ENCODE data around the gene RFFL. TPM values are rescaled to one million over a fixed set of nuclear protein-coding genes. Genes with fewer than 3 reads are reported as not detected.
"Not testable (repeated sequence)": the region's sequence is repeated elsewhere in the genome, so short reads cannot be mapped to it uniquely, and the experiment has no call there.

Gene RFFL
- total RNA-seq, 1 experiment from 2014 or later, result 29.2 TPM

GRCh38 chr17:35095741-35096140, 32.2 kb upstream of the RFFL start:
- Mint-ChIP-seq H3K9me3 (ENCODE audit: low read depth, unreplicated experiment) (no peaks in the 10 kb centered on the region), H3K4me1 (ENCODE audit: low read depth, unreplicated experiment) (no peaks in the 10 kb centered on the region), H3K27ac (ENCODE audit: unreplicated experiment) (no peak overlapping the region), H3K36me3 (ENCODE audit: insufficient read depth, unreplicated experiment) (no peaks in the 10 kb centered on the region), H3K4me3 (ENCODE audit: low read depth, unreplicated experiment) (no peak overlapping the region), H3K27me3 (ENCODE audit: unreplicated experiment) (no peaks in the 10 kb centered on the region)
- no TSS peak for BruUV-seq (replicated peaks)
- intact Hi-C loops (cut with micrococcal nuclease; ENCODE audit: unreplicated experiment), result no loop called here
- CTCF ChIA-PET, result interaction anchor here (2.0 kb wide), 1 partner anchor 14 kb away, joined by 4 read pairs; no protein-coding TSS in a partner anchor
- no peak for DNase-seq
- no peak for TF ChIP-seq CTCF (IDR thresholded peaks at IDR 0.05; ENCODE audit: unreplicated experiment)

- no peak overlapping the region for H3K4me3 Mint-ChIP-seq (ENCODE audit: low read depth, unreplicated experiment)
- intact Hi-C loops (cut with micrococcal nuclease; ENCODE audit: unreplicated experiment), result no loop called here
- peak overlapping the region; percentile 17 for H3K27ac Mint-ChIP-seq (ENCODE audit: unreplicated experiment)
- DNase-seq, result peak; percentile 30
- H3K9me3 Mint-ChIP-seq (ENCODE audit: low read depth, unreplicated experiment), result no peaks in the 10 kb centered on the region
- CTCF ChIA-PET, result interaction anchor here (1.0 to 2.0 kb wide), 2 partner anchors 13 to 24 kb away, joined by 3 to 4 read pairs; no protein-coding TSS in a partner anchor
- no peak for TF ChIP-seq CTCF (IDR thresholded peaks at IDR 0.05; ENCODE audit: unreplicated experiment)
- BruUV-seq (replicated peaks), result no TSS peak
- H3K27me3 Mint-ChIP-seq (ENCODE audit: unreplicated experiment), result no peaks in the 10 kb centered on the region
- no peaks in the 10 kb centered on the region for H3K36me3 Mint-ChIP-seq (ENCODE audit: insufficient read depth, unreplicated experiment)
- no peaks in the 10 kb centered on the region for H3K4me1 Mint-ChIP-seq (ENCODE audit: low read depth, unreplicated experiment)
Measured at GRCh38 chr17:35094902-35095301, 31.4 kb upstream of the RFFL start.

GRCh38 chr17:35090707-35091106, 27.2 kb upstream of the RFFL start:
- Mint-ChIP-seq H3K36me3 (ENCODE audit: insufficient read depth, unreplicated experiment) (peaks cover 33% of the 10 kb centered on the region), H3K4me1 (ENCODE audit: low read depth, unreplicated experiment) (peaks cover 15% of the 10 kb centered on the region)
- BruUV-seq (replicated peaks); H3K27me3 Mint-ChIP-seq (ENCODE audit: unreplicated experiment); H3K9me3 Mint-ChIP-seq (ENCODE audit: low read depth, unreplicated experiment); DNase-seq; H3K27ac Mint-ChIP-seq (ENCODE audit: unreplicated experiment); H3K4me3 Mint-ChIP-seq (ENCODE audit: low read depth, unreplicated experiment); intact Hi-C loops (cut with micrococcal nuclease; ENCODE audit: unreplicated experiment); CTCF ChIA-PET: not testable (repeated sequence)

GRCh38 chr17:35089586-35090296, 26.2 kb upstream of the RFFL start:
- Mint-ChIP-seq H3K27ac (ENCODE audit: unreplicated experiment) (peak overlapping the region; percentile 60), H3K9me3 (ENCODE audit: low read depth, unreplicated experiment) (no peaks in the 10 kb centered on the region), H3K36me3 (ENCODE audit: insufficient read depth, unreplicated experiment) (peaks cover 43% of the 10 kb centered on the region), H3K4me1 (ENCODE audit: low read depth, unreplicated experiment) (peaks cover 20% of the 10 kb centered on the region), H3K4me3 (ENCODE audit: low read depth, unreplicated experiment) (peak overlapping the region; percentile 93), H3K27me3 (ENCODE audit: unreplicated experiment) (no peaks in the 10 kb centered on the region)
- DNase-seq, result peak; percentile 29
- BruUV-seq (replicated peaks), result no TSS peak
- CTCF ChIA-PET, result interaction anchor here (0.5 to 1.2 kb wide), 5 partner anchors 46 to 98 kb away, joined by 3 to 6 read pairs (median 4); no protein-coding TSS in a partner anchor
- intact Hi-C loops (cut with micrococcal nuclease; ENCODE audit: unreplicated experiment), result loop anchor here (1.0 to 5.0 kb wide), 2 partner anchors 72 to 91 kb away; no protein-coding TSS in a partner anchor
- no peak for TF ChIP-seq CTCF (IDR thresholded peaks at IDR 0.05; ENCODE audit: unreplicated experiment)

All from Calu3 (cell line).